Astrocyte (in vitro differentiated cells and primary cell): ENCODE data around the gene BEST4.

Experiments
- CTCF ChIP-seq: IDR thresholded peaks from 2 replicates; pipeline ENCODE4 v1.5.1; 2011; ENCODE audit warnings: low read depth, mild to moderate bottlenecking, inconsistent platforms, low read length, moderate library complexity; ENCODE audit not compliant: insufficient read depth
- EZH2 ChIP-seq: IDR thresholded peaks from 2 replicates; pipeline ENCODE4 v1.6.1; 2012; ENCODE audit warnings: mild to moderate bottlenecking, low read length, inconsistent platforms; ENCODE audit not compliant: insufficient read depth

GRCh38 chr1:44817771-44818495, 30.0 kb upstream of the BEST4 start:
- TF ChIP-seq EZH2 (no peak), CTCF (no peak)
